GM21423 (cell line): ENCODE measurements around the gene PCOLCE2.

Source experiments
- ATAC-seq: cut with Tn5 transposase; IDR thresholded peaks from one replicate; pipeline ENCODE4 v1.9.1; 2021; ENCODE audit warnings: mild to moderate bottlenecking, moderate library complexity; ENCODE audit not compliant: unreplicated experiment

Gene PCOLCE2

GRCh38 chr3:142866841-142867631 lies 21.8 kb downstream of the PCOLCE2 start:
- no peak for ATAC-seq

- ATAC-seq = no peak
Observed at GRCh38 chr3:142863930-142864920, 24.7 kb downstream of the PCOLCE2 start.

GRCh38 chr3:142863010-142863817 lies 25.7 kb downstream of the PCOLCE2 start:
- ATAC-seq = no peak

- ATAC-seq = no peak
Observed at GRCh38 chr3:142861926-142862325, 27.0 kb downstream of the PCOLCE2 start.

- no peak for ATAC-seq
Observed at GRCh38 chr3:142858043-142858442, 30.8 kb downstream of the PCOLCE2 start.

- ATAC-seq = no peak
Observed at GRCh38 chr3:142857056-142857455, 31.8 kb downstream of the PCOLCE2 start.

GRCh38 chr3:142853270-142854168 lies 35.4 kb downstream of the PCOLCE2 start:
- ATAC-seq = no peak

- no peak for ATAC-seq
Observed at GRCh38 chr3:142852009-142852408, 36.9 kb downstream of the PCOLCE2 start.

GRCh38 chr3:142850395-142851023 lies 38.4 kb downstream of the PCOLCE2 start:
- ATAC-seq = no peak

- no peak for ATAC-seq
Observed at GRCh38 chr3:142849148-142849547, 39.7 kb downstream of the PCOLCE2 start.

GRCh38 chr3:142846779-142847577 lies 41.9 kb downstream of the PCOLCE2 start:
- ATAC-seq = no peak

- no peak for ATAC-seq
Observed at GRCh38 chr3:142844339-142844977, 44.4 kb downstream of the PCOLCE2 start.

GRCh38 chr3:142839831-142840230 lies 49.1 kb downstream of the PCOLCE2 start:
- no peak for ATAC-seq

GRCh38 chr3:142837526-142837925 lies 51.4 kb downstream of the PCOLCE2 start:
- no peak for ATAC-seq

- ATAC-seq = peak; percentile 98
Observed at GRCh38 chr3:142828703-142829305, 60.1 kb downstream of the PCOLCE2 start.

- ATAC-seq = no peak
Observed at GRCh38 chr3:142819179-142819578, 69.7 kb downstream of the PCOLCE2 start.

- ATAC-seq = no peak
Observed at GRCh38 chr3:142818651-142819050, 70.2 kb downstream of the PCOLCE2 start.

GRCh38 chr3:142817897-142818296 lies 71.0 kb downstream of the PCOLCE2 start:
- no peak for ATAC-seq
